ENCODE data around the gene RASGEF1C.

Gene RASGEF1C

DNA sequence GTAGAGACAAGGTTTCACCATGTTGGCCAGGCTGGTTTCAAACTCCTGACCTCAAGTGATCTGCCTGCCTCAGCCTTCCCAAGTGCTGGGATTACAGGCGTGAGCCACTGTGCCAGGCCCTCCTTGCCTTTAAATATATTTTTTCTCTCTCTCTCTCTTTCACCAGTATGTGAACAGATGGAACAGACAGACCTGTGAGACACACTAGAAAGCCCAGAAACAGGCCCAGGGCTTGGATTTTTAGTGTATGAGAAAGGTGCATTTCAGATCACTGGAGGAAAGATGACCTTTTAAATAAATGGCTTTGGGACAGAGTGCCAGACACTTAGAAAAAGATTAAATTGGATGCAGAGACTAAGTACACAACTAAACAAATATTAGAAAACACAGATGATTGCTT lies 3.1 kb downstream of the RASGEF1C start:
- TF ChIP-seq, protein P1, sequence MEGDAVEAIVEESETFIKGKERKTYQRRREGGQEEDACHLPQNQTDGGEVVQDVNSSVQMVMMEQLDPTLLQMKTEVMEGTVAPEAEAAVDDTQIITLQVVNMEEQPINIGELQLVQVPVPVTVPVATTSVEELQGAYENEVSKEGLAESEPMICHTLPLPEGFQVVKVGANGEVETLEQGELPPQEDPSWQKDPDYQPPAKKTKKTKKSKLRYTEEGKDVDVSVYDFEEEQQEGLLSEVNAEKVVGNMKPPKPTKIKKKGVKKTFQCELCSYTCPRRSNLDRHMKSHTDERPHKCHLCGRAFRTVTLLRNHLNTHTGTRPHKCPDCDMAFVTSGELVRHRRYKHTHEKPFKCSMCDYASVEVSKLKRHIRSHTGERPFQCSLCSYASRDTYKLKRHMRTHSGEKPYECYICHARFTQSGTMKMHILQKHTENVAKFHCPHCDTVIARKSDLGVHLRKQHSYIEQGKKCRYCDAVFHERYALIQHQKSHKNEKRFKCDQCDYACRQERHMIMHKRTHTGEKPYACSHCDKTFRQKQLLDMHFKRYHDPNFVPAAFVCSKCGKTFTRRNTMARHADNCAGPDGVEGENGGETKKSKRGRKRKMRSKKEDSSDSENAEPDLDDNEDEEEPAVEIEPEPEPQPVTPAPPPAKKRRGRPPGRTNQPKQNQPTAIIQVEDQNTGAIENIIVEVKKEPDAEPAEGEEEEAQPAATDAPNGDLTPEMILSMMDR (IDR thresholded peaks at IDR 0.05; ENCODE audit: control insufficient read depth, extremely low read depth, insufficient read depth): no peak
- no peak for DNase-seq (ENCODE audit: low read depth)
- H3K4me3 ChIP-seq (ENCODE audit: low read depth, low read length): no peak overlapping the region

DNA sequence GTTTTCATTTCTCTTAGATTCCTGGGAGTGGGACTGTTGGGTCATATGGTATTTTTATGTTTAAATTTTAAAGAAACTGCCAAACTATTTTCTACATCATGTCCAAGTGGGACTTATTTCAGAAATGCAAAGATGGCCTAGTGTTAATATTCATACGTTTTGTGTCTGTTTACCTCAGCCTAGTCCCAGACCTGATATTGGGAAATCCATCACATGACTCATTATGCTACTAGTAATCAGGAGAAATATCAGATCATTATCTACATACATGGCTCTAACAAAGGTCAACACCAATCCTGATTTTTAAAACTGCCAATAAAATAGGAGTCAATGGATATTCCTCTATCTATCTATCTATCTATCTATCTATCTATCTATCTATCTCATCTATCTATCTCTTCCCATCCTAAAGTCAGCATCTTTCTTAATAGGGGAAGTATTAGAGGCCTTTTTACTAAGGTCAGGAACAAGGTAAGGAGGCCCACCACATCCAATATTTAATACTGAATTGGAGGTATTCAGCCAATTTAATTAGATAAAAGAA lies 4.7 kb downstream of the RASGEF1C start:
- TF ChIP-seq, protein P1 (IDR thresholded peaks at IDR 0.05; ENCODE audit: control insufficient read depth, extremely low read depth, insufficient read depth): no peak
- no peak for DNase-seq (ENCODE audit: low read depth)
- no peak overlapping the region for H3K4me3 ChIP-seq (ENCODE audit: low read depth, low read length)

DNA sequence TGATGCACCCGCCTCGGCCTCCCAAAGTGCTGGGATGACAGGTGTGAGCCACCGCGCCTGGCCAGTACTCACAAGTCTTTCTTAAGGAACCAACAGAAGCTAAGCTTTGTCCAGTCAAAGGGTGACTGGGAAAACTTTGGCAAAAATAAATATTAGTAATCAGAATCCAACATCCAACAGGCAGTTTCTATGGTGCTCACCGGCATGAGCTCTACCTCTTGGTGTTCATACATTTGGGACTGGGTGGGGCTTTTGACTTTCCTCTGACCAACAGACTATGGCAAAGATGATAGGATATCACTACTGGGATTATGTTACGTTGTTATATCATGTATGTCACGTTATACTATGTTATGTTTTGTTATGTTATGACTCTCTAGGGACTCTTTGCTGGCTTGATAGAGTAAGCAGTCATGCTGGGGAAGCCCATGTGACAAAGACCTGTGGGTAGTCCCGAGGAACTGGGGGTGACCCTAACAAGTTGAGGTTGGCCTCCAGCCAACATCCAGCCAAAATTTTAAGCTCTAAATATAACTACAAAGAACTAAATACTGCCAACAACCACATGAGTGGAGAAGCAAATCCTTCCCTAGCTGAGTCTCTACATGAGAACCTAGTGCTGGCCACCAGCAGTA lies 6.0 kb downstream of the RASGEF1C start:
- TF ChIP-seq, protein P1 (IDR thresholded peaks at IDR 0.05; ENCODE audit: control insufficient read depth, extremely low read depth, insufficient read depth): no peak
- DNase-seq (ENCODE audit: low read depth): no peak
- H3K4me3 ChIP-seq (ENCODE audit: low read depth, low read length): no peak overlapping the region

DNA sequence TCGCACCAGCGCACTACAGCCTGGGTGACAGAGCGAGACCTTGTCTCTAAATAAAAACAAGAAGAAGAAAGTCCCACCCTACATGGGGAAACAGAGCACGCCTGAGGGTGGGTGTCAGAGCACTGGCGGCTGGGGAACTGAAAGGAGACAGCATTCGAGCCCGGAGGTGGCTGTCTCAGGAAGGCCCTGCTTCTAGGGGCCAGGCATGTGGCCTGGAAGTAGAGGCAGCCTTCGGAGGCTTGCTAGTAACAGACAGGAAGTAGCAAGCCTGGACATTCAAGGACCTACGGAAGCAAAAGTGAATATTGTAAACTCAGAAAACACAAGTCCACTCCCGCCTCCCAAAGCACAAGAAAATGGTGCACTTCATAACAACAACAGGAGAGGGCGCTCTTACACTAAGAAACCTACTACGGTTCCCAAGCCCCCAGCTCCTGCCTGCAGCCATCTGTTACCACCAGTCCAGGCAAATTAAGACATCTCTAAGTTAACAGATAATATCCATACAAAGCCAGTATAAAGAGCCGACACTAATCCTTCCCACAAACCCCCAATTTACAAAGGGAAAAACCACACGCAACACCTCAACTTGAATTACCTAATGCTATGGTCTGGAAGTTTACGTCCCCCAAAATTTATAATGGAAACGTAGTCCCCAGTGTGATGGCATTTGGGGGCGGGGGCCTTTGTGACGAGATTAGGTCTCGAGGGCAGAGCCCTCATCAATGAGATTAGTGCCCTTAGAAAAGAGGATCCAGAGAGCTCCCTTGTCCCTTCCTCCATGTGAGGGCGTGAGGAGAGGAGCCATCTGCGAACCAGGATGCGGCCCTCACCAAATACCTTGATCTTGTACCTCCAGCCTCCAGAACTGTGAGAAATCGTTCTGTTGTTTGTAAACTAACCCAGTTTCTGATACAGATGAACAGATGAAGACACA lies 7.7 kb downstream of the RASGEF1C start:
- H3K4me3 ChIP-seq (ENCODE audit: low read depth, low read length): no peak overlapping the region
- no peak for DNase-seq (ENCODE audit: low read depth)

DNA sequence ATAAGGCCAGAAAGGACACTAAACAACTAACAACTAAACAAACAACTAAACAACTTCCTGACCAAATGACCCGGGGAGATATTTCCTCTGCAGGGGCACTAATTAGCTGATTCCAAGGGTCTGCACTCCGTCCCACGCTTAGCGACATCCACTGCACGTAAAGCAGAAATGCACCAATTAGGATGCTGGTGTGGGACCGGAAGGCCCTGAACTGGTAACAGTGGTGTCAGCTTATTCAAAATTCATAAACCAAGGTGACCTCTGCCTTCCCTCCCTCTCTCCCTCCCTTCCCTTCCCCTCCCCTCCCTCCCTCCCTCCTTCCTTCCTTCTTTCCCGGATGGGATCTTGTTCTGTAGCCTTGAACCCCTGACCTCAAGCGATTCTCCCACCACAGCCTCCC lies 9.6 kb downstream of the RASGEF1C start:
- TF ChIP-seq, protein P1 (IDR thresholded peaks at IDR 0.05; ENCODE audit: control insufficient read depth, extremely low read depth, insufficient read depth): no peak
- no peak overlapping the region for H3K4me3 ChIP-seq (ENCODE audit: low read depth, low read length)
- no peak for DNase-seq (ENCODE audit: low read depth)

More for the DNA sequence above, 7.7 kb downstream of the RASGEF1C start:
- TF ChIP-seq, protein P1 (IDR thresholded peaks at IDR 0.05; ENCODE audit: control insufficient read depth, extremely low read depth, insufficient read depth): peak; percentile 43

DNA sequence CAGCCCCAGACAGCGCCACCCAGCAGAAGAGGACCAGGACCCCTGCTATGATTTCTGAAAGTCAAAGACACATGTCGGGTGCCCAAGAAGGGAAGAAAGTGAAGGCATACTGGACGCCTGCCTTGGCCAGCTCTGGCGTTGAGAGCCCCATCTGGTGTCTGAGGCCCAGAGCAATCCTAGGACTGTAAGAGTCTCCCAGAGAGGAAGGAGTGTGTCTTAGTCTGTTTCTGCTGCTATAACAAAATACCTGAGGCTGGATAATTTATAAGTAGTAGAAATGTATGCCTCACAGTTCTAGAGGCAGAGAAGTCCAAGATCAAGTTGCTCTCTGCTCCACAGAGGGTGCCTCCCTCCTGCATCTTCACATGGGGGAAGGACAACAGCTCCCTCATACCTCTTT lies 10.8 kb downstream of the RASGEF1C start:
- TF ChIP-seq, protein P1 (IDR thresholded peaks at IDR 0.05; ENCODE audit: control insufficient read depth, extremely low read depth, insufficient read depth): no peak
- H3K4me3 ChIP-seq (ENCODE audit: low read depth, low read length): no peak overlapping the region
- no peak for DNase-seq (ENCODE audit: low read depth)

Data from LNCaP clone FGC (cell line).